PC-9 (cell line): ENCODE measurements around the gene CCDC158. TPM values are rescaled to one million over a fixed set of nuclear protein-coding genes. Genes with fewer than 3 reads are reported as not detected.

ENCODE experiments used
- BruUV-seq: library from RNA; stranded (reverse); fragments of 400-500 nt; replicated peaks from 2 replicates; lab custom pipeline; 2021; lab: Mats Ljungman, UMichigan
- CTCF ChIA-PET: fragments of 300-600 bp; sonication (Branson Sonifier 250); formaldehyde crosslinking; loops from one replicate; lab custom pipeline; 2022; ENCODE audit warnings: antibody characterized with exemption; lab: Charles Lee
- POLR2A ChIA-PET: fragments of 300-600 bp; sonication (Branson Sonifier 250); formaldehyde crosslinking; loops from one replicate; lab custom pipeline; 2022; ENCODE audit warnings: antibody characterized with exemption; ENCODE audit not compliant: unreplicated experiment; lab: Charles Lee
- DNase-seq, 2 experiments: peaks; one replicate each; pipeline versions ENCODE4 v3.0.0 to v3.0.0-alpha.2; 2015 to 2022; ENCODE audit warnings: mixed read lengths in 1 of 2
- H2AFZ ChIP-seq: fragments of 200-600 bp; sonication (generic); 2 replicates; pipeline ENCODE4 v1.8.1; 2017; ENCODE audit warnings: antibody characterized with exemption
- H3F3A ChIP-seq: fragments of 200-600 bp; sonication (generic); 2 replicates; pipeline ENCODE4 v1.8.1; 2017; ENCODE audit warnings: antibody characterized with exemption, mild to moderate bottlenecking, low read depth; ENCODE audit not compliant: insufficient read depth
- H3K27ac ChIP-seq: fragments of 200-600 bp; sonication (generic); 2 replicates; pipeline ENCODE4 v1.6.1; 2016; ENCODE audit warnings: mixed run types
- H3K27me3 ChIP-seq: fragments of 200-600 bp; sonication (generic); 2 replicates; pipeline ENCODE4 v1.6.1; 2016; ENCODE audit warnings: low read depth, mixed run types; ENCODE audit not compliant: insufficient read depth
- H3K36me3 ChIP-seq: fragments of 200-600 bp; sonication (generic); 2 replicates; pipeline ENCODE4 v1.6.1; 2016; ENCODE audit warnings: low read depth, mixed run types
- H3K4me1 ChIP-seq: fragments of 200-600 bp; sonication (generic); replicated peaks from 2 replicates; pipeline ENCODE4 v1.6.1; 2016; ENCODE audit warnings: mixed run types; ENCODE audit not compliant: insufficient read depth
- H3K4me2 ChIP-seq: fragments of 200-600 bp; sonication (generic); 2 replicates; pipeline ENCODE4 v1.6.1; 2017; ENCODE audit warnings: mixed run types
- H3K4me3 ChIP-seq: fragments of 200-600 bp; sonication (generic); 2 replicates; pipeline ENCODE4 v1.6.1; 2016; ENCODE audit warnings: mixed run types
- H3K79me2 ChIP-seq: fragments of 200-600 bp; sonication (generic); 2 replicates; pipeline ENCODE4 v1.6.1; 2017; ENCODE audit warnings: low read depth, mixed run types
- H3K9me2 ChIP-seq: fragments of 200-600 bp; sonication (generic); 2 replicates; pipeline ENCODE4 v1.8.1; 2017; ENCODE audit warnings: mild to moderate bottlenecking; ENCODE audit not compliant: insufficient read depth
- H3K9me3 ChIP-seq: fragments of 200-600 bp; sonication (generic); 2 replicates; pipeline ENCODE4 v1.8.1; 2016; ENCODE audit warnings: low read depth; ENCODE audit not compliant: insufficient read depth
- H4K20me1 ChIP-seq: fragments of 200-600 bp; sonication (generic); 2 replicates; pipeline ENCODE4 v1.8.1; 2017; ENCODE audit not compliant: insufficient read depth
- EZH2 ChIP-seq: fragments of 200-600 bp; sonication (generic); IDR thresholded peaks from 2 replicates; pipeline ENCODE4 v1.8.0; 2017; ENCODE audit warnings: antibody characterized with exemption, low read depth
- intact Hi-C: fragments of 100-400 bp; cut with micrococcal nuclease; formaldehyde crosslinking; loops from one replicate; pipeline ENCODE4 v1.10.0; 2022; ENCODE audit not compliant: unreplicated experiment
- total RNA-seq: library from RNA; stranded (reverse); gene quantifications from 2 replicates; pipeline ENCODE4 v1.2.3, GENCODE V29; 2021
- TF ChIP-seq, protein P1 (sequence below): fragments of 200-600 bp; sonication (generic); conservative IDR thresholded peaks from 2 replicates; pipeline ENCODE4 v1.6.1; 2017; ENCODE audit warnings: mixed run types, antibody characterized with exemption, mild to moderate bottlenecking, moderate library complexity

CCDC158 gene
- total RNA-seq, 1 experiment from 2014 or later: not detected

- Histone ChIP-seq H3K9me2 (no peaks in the 10 kb centered on the region), H3K27ac (no peak overlapping the region), H3K4me3 (no peak overlapping the region), H3K79me2 (no peaks in the 10 kb centered on the region), H3K27me3 (no peaks in the 10 kb centered on the region), H3K4me2 (no peak overlapping the region), H3K36me3 (no peaks in the 10 kb centered on the region), H4K20me1 (no peaks in the 10 kb centered on the region), H3K9me3 (no peaks in the 10 kb centered on the region), H3K4me1 (no peaks in the 10 kb centered on the region), H3F3A (no peaks in the 10 kb centered on the region), H2AFZ (no peak overlapping the region)
- intact Hi-C loops: no loop called here
- BruUV-seq: no TSS peak
- TF ChIP-seq, protein P1, sequence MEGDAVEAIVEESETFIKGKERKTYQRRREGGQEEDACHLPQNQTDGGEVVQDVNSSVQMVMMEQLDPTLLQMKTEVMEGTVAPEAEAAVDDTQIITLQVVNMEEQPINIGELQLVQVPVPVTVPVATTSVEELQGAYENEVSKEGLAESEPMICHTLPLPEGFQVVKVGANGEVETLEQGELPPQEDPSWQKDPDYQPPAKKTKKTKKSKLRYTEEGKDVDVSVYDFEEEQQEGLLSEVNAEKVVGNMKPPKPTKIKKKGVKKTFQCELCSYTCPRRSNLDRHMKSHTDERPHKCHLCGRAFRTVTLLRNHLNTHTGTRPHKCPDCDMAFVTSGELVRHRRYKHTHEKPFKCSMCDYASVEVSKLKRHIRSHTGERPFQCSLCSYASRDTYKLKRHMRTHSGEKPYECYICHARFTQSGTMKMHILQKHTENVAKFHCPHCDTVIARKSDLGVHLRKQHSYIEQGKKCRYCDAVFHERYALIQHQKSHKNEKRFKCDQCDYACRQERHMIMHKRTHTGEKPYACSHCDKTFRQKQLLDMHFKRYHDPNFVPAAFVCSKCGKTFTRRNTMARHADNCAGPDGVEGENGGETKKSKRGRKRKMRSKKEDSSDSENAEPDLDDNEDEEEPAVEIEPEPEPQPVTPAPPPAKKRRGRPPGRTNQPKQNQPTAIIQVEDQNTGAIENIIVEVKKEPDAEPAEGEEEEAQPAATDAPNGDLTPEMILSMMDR: no peak
- TF ChIP-seq EZH2: no peak
- ChIA-PET POLR2A (interaction anchor here (0.7 kb wide), 1 partner anchor 102 kb away, joined by 4 read pairs; no protein-coding TSS in a partner anchor), CTCF (no interaction called here)
- no peak for DNase-seq
These were observed 147.9 kb downstream of the CCDC158 start for GRCh38 chr4:76272999-76273398.

DNA sequence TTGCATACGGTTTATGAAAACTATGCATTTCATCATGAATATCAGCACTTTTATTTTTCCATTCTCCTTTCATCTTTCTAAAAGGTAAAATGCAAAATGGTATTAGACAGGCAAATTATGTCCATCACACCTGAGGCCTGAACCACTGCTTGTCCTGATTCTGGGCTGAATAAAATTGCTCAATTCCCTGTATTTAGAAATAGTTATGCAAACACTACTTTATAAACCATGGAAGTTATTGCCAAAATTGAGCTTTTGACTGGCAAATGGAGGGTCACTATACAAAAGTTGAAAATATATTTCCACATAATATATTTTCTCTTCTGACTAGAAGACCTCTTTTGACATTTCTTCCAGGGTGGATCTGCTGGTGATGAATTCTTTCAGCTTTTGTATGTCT, 148.4 kb downstream of the CCDC158 start:
- CTCF ChIA-PET: no interaction called here
- Histone ChIP-seq H3K9me2 (no peaks in the 10 kb centered on the region), H4K20me1 (no peaks in the 10 kb centered on the region), H2AFZ (no peak overlapping the region), H3K36me3 (no peaks in the 10 kb centered on the region), H3K27ac (no peak overlapping the region), H3K4me2 (no peak overlapping the region), H3K4me3 (no peak overlapping the region), H3K4me1 (no peaks in the 10 kb centered on the region), H3F3A (no peaks in the 10 kb centered on the region), H3K79me2 (no peaks in the 10 kb centered on the region), H3K9me3 (no peaks in the 10 kb centered on the region), H3K27me3 (no peaks in the 10 kb centered on the region)
- no peak for DNase-seq
- POLR2A ChIA-PET: interaction anchor here (0.7 kb wide), 1 partner anchor 101 kb away, joined by 4 read pairs; no protein-coding TSS in a partner anchor
- intact Hi-C loops: no loop called here
- TF ChIP-seq, protein P1: no peak
- no peak for TF ChIP-seq EZH2
- BruUV-seq: no TSS peak

DNA sequence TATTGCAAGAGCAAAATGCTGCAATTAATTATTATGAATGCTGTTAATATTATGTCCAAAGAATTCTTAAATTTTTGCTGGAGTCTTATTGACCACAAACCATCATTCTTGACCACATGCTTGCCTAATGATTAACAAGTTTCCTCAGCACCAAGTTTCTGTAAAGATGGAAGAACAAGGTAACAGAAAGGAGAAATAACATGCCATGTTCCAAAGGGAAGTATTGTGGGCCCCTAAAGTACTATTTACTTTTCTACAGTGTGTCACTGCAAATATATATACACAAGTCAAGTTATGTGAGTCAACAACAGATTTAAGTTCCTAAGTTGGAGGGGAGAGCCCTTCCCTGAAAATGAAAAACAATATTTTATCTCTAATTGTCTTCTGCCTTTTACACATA, 148.9 kb downstream of the CCDC158 start:
- H3K9me3 ChIP-seq: no peaks in the 10 kb centered on the region
- no peaks in the 10 kb centered on the region for H4K20me1 ChIP-seq
- no peak for TF ChIP-seq EZH2
- TF ChIP-seq, protein P1: no peak
- H3K4me1 ChIP-seq: no peaks in the 10 kb centered on the region
- no peak overlapping the region for H3K4me3 ChIP-seq
- no peaks in the 10 kb centered on the region for H3F3A ChIP-seq
- ChIA-PET CTCF (no interaction called here), POLR2A (no interaction called here)
- H3K27me3 ChIP-seq: no peaks in the 10 kb centered on the region
- H3K27ac ChIP-seq: no peak overlapping the region
- no peaks in the 10 kb centered on the region for H3K9me2 ChIP-seq
- BruUV-seq: no TSS peak
- no peak overlapping the region for H2AFZ ChIP-seq
- DNase-seq: no peak
- H3K79me2 ChIP-seq: no peaks in the 10 kb centered on the region
- intact Hi-C loops: no loop called here
- H3K36me3 ChIP-seq: no peaks in the 10 kb centered on the region
- H3K4me2 ChIP-seq: no peak overlapping the region
